Measurements from ENCODE around the gene RAB4A. TPM values are rescaled to one million over a fixed set of nuclear protein-coding genes. Genes with fewer than 3 reads are reported as not detected.

The RAB4A gene
- total RNA-seq, 4 donors from 2014 or later = 24.1 to 50.7 (median 43.0) TPM

DNA sequence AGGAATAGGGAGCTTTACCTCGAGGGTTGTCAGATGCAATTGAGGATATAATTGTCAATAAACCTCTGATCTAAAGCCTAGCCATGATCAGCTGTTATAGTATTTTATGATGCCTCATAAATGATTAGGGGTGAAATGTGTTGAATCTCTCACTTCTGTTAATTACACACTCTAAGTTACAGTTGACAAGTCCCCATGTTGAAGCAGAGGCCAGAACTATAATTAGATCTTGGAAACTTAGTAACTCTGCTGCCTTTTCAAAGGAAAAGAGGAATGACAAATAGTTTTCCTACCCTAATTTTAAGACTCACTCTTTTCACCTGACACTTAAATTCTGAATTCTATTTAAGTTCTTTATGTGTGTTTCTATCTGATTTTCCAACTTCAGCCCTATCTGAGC is 38.2 kb downstream of the RAB4A start:
- H3K36me3 ChIP-seq = peaks cover 0 to 94% (median 0%) of the 10 kb centered on the region in 3 donors
- WGBS, 2 donors = 50 to 89% methylated on average over 1 of the region's 1 CpG
- no peak for DNase-seq
- H3K9me3 ChIP-seq = no peaks in the 10 kb centered on the region
- H3K27me3 ChIP-seq = no peaks in the 10 kb centered on the region
- no peaks in the 10 kb centered on the region for H3K4me1 ChIP-seq
- TF ChIP-seq, protein P1, sequence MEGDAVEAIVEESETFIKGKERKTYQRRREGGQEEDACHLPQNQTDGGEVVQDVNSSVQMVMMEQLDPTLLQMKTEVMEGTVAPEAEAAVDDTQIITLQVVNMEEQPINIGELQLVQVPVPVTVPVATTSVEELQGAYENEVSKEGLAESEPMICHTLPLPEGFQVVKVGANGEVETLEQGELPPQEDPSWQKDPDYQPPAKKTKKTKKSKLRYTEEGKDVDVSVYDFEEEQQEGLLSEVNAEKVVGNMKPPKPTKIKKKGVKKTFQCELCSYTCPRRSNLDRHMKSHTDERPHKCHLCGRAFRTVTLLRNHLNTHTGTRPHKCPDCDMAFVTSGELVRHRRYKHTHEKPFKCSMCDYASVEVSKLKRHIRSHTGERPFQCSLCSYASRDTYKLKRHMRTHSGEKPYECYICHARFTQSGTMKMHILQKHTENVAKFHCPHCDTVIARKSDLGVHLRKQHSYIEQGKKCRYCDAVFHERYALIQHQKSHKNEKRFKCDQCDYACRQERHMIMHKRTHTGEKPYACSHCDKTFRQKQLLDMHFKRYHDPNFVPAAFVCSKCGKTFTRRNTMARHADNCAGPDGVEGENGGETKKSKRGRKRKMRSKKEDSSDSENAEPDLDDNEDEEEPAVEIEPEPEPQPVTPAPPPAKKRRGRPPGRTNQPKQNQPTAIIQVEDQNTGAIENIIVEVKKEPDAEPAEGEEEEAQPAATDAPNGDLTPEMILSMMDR (IDR thresholded peaks at IDR 0.05) = no peak
- TF ChIP-seq POLR2A (IDR thresholded peaks at IDR 0.05) = no peak
- intact Hi-C loops (cut with DNase I) = no loop called here
- H3K27ac ChIP-seq = no peak overlapping the region
- H3K4me3 ChIP-seq = no peak overlapping the region

GRCh38 chr1:229309684-229310083 is 38.8 kb downstream of the RAB4A start:
- intact Hi-C loops (cut with DNase I) = no loop called here
- Histone ChIP-seq H3K9me3 (no peaks in the 10 kb centered on the region), H3K4me1 (no peaks in the 10 kb centered on the region), H3K36me3 (peaks cover 0 to 88% (median 0%) of the 10 kb centered on the region in 3 donors), H3K27me3 (no peaks in the 10 kb centered on the region), H3K4me3 (no peak overlapping the region), H3K27ac (no peak overlapping the region)
- WGBS, 2 donors = 86 to 94% methylated on average over 2 of the region's 2 CpGs
- no peak for DNase-seq
- TF ChIP-seq POLR2A (IDR thresholded peaks at IDR 0.05) = no peak
- TF ChIP-seq, protein P1 (IDR thresholded peaks at IDR 0.05) = no peak

- H3K27ac ChIP-seq = no peak overlapping the region
- H3K4me1 ChIP-seq = no peaks in the 10 kb centered on the region
- peaks cover 0 to 77% (median 0%) of the 10 kb centered on the region in 3 donors for H3K36me3 ChIP-seq
- no peaks in the 10 kb centered on the region for H3K27me3 ChIP-seq
- no peak for DNase-seq
- TF ChIP-seq POLR2A (IDR thresholded peaks at IDR 0.05) = no peak
- TF ChIP-seq, protein P1 (IDR thresholded peaks at IDR 0.05) = no peak
- H3K9me3 ChIP-seq = no peaks in the 10 kb centered on the region
- no peak overlapping the region for H3K4me3 ChIP-seq
- intact Hi-C loops (cut with DNase I) = no loop called here
- 84 to 86% methylated on average over 6 of the region's 6 CpGs for WGBS, 2 donors
These were observed 39.9 kb downstream of the RAB4A start for GRCh38 chr1:229310833-229311232.

DNA sequence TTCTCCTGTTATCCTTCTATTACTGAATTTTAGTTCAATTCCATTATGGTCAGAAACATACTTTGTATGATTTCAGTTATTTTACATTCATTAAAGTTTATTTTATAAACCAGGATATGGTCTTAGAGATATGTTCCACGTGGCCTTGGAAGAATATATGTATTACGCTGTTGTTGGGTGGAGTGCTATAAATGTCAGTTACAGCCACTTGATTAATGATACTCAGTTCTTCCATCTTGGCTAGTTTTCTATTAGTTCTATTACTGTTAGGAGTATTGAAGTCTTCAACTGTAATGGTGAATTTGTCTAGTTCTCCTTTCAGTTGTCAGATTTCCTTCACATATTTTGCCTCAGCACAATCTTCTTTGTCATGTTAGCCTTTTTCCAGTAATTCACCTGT is 45.3 kb downstream of the RAB4A start:
- no peak for TF ChIP-seq POLR2A (IDR thresholded peaks at IDR 0.05)
- TF ChIP-seq, protein P1 (IDR thresholded peaks at IDR 0.05) = no peak
- no peak overlapping the region for H3K4me3 ChIP-seq
- no peak overlapping the region for H3K27ac ChIP-seq
- intact Hi-C loops (cut with DNase I) = no loop called here
- peaks cover 0 to 68% (median 2%) of the 10 kb centered on the region in 3 donors for H3K36me3 ChIP-seq
- no peaks in the 10 kb centered on the region for H3K4me1 ChIP-seq
- H3K9me3 ChIP-seq = no peaks in the 10 kb centered on the region
- DNase-seq = no peak
- WGBS, 2 donors = 69 to 71% methylated on average over 2 of the region's 2 CpGs
- H3K27me3 ChIP-seq = no peaks in the 10 kb centered on the region

GRCh38 chr1:229318056-229318455 is 47.1 kb downstream of the RAB4A start:
- Histone ChIP-seq H3K27ac (no peak overlapping the region), H3K9me3 (no peaks in the 10 kb centered on the region), H3K4me1 (no peaks in the 10 kb centered on the region), H3K36me3 (peaks cover 0 to 63% (median 2%) of the 10 kb centered on the region in 3 donors), H3K27me3 (no peaks in the 10 kb centered on the region), H3K4me3 (no peak overlapping the region)
- WGBS, 2 donors = 84 to 97% methylated on average over 4 of the region's 4 CpGs
- no peak for DNase-seq
- no peak for TF ChIP-seq POLR2A (IDR thresholded peaks at IDR 0.05)
- TF ChIP-seq, protein P1 (IDR thresholded peaks at IDR 0.05) = no peak
- intact Hi-C loops (cut with DNase I) = no loop called here

Data from esophagus squamous epithelium (tissue), 5 donors.